Kidney epithelial cell (primary cell): ENCODE data around the gene PTPN14. TPM values are rescaled to one million over a fixed set of nuclear protein-coding genes. Genes with fewer than 3 reads are reported as not detected.

Source experiments
- DNase-seq: peaks from one replicate; pipeline ENCODE4 v3.0.0-alpha.2; 2010; ENCODE audit warnings: low read depth
- H3K27me3 ChIP-seq: 2 replicates; pipeline ENCODE4 v1.6.0; 2011; ENCODE audit warnings: low read length; ENCODE audit not compliant: control insufficient read depth, insufficient read depth
- H3K36me3 ChIP-seq: 2 replicates; pipeline ENCODE4 v1.5.1; 2011; ENCODE audit warnings: low read length; ENCODE audit not compliant: control insufficient read depth, insufficient read depth
- H3K4me3 ChIP-seq: 2 replicates; pipeline ENCODE4 v1.5.1; 2011; ENCODE audit warnings: low read depth, mild to moderate bottlenecking, control low read depth, low read length
- total RNA-seq: library from RNA; depleted of rRNA; stranded (reverse); fragments of >200 nt; gene quantifications from 2 replicates; pipeline ENCODE4 v1.2.3, GENCODE V29; 2015
- TF ChIP-seq, protein P1 (sequence below): IDR thresholded peaks from 2 replicates; pipeline ENCODE4 v1.5.1; 2011; ENCODE audit warnings: mild to moderate bottlenecking, moderate library complexity, low read length, control low read depth, inconsistent platforms; ENCODE audit not compliant: insufficient read depth, poor library complexity, severe bottlenecking

The PTPN14 gene
- total RNA-seq, 1 donor from 2014 or later, result 30.7 TPM

DNA sequence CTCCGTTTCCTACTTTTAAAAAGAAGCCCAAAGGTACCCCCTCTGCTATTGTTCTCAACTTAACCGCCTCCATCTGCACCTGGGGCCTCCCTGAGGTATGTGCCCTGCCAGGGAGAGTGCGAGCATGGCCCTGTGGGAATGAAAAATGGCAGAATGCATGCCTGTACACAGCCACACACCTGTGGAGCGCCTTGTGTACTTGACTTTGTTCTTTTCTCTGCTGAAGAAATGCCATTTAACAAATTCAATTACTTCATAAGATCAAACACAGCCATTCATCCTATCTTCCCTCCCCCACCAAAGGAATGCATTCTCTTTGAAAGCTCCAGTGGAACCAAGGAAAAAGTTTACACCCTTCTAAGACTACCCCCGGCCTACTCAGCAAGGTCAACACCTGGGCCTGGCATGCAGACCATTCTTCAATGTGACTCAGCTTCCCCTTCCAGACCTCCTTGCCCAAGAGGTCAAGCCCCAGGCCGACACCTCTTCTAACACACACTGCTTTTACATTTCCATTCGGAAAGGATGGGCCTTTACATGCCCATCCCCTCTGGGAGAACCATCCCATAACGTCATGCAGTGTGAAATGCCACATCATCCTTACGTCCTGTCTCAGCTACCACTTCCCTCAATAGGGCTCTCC is 146.7 kb downstream of the PTPN14 start:
- DNase-seq, result peak; percentile 77
- H3K4me3 ChIP-seq, result no peak overlapping the region
- H3K27me3 ChIP-seq, result no peaks in the 10 kb centered on the region
- peaks cover 1% of the 10 kb centered on the region for H3K36me3 ChIP-seq
- TF ChIP-seq, protein P1, sequence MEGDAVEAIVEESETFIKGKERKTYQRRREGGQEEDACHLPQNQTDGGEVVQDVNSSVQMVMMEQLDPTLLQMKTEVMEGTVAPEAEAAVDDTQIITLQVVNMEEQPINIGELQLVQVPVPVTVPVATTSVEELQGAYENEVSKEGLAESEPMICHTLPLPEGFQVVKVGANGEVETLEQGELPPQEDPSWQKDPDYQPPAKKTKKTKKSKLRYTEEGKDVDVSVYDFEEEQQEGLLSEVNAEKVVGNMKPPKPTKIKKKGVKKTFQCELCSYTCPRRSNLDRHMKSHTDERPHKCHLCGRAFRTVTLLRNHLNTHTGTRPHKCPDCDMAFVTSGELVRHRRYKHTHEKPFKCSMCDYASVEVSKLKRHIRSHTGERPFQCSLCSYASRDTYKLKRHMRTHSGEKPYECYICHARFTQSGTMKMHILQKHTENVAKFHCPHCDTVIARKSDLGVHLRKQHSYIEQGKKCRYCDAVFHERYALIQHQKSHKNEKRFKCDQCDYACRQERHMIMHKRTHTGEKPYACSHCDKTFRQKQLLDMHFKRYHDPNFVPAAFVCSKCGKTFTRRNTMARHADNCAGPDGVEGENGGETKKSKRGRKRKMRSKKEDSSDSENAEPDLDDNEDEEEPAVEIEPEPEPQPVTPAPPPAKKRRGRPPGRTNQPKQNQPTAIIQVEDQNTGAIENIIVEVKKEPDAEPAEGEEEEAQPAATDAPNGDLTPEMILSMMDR, result no peak

DNA sequence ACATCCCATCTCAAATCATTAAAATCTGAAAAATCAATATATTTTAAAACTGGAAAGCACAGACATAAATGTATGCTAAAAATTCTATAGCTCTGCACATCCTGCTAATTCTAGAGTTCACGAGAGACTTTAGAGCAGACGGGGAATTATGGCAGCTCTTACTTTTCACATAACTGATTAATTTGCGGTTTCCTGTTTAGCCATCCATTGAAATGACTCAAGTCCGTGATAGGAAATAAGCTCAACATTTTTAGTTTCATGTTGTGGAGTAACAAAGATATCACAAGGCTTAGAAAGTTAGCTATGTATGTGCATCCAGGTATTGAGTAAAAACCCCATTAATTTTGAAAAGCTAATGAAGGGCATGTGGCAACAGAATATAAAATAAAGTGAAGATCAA is 147.2 kb downstream of the PTPN14 start:
- H3K27me3 ChIP-seq, result no peaks in the 10 kb centered on the region
- peaks cover 1% of the 10 kb centered on the region for H3K36me3 ChIP-seq
- no peak overlapping the region for H3K4me3 ChIP-seq
- TF ChIP-seq, protein P1, result no peak
- peak; percentile 80 for DNase-seq

DNA sequence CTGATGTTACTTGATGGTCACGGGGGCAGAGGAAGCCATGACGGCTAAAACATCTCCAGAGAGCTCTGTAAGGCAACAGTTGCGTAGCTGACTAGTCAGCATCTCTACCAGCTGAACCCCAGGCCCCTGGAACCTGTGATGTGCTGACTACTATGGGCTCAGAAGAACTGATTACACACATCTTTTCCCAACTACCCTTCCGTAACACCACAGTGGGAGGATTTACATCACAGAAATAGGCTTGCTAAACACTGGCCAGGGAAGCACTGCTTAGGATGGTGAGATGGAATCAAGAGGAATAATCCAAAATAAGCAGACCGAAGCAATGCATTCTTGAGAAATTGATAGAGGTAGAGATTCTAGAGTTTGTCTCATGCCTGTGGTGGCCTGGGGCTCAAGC is 148.0 kb downstream of the PTPN14 start:
- no peaks in the 10 kb centered on the region for H3K27me3 ChIP-seq
- TF ChIP-seq, protein P1, result no peak
- DNase-seq, result no peak
- H3K36me3 ChIP-seq, result peaks cover 1% of the 10 kb centered on the region
- H3K4me3 ChIP-seq, result no peak overlapping the region

- H3K36me3 ChIP-seq, result peaks cover 1% of the 10 kb centered on the region
- H3K4me3 ChIP-seq, result no peak overlapping the region
- TF ChIP-seq, protein P1, result no peak
- H3K27me3 ChIP-seq, result no peaks in the 10 kb centered on the region
- no peak for DNase-seq
These were observed 148.8 kb downstream of the PTPN14 start for GRCh38 chr1:214402613-214403083.

DNA sequence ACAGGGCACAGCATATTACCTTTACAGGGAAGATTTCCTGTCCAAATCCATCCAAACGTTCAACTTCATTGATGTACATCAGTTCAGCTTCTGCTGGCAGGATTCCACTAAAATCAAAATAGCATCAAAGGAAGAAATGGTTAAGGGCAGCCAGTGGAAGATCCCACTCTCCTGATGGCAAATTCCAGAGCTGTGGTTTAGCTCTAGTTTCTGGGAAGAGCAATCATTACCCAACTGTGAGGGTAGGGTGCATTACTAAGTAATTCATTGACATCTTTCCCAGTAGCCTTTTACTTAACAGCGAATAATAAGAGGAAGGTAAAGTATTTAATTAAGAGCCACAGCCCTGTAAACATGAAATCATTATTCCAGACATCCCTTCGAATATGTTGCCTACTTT is 149.7 kb downstream of the PTPN14 start:
- peaks cover 1% of the 10 kb centered on the region for H3K36me3 ChIP-seq
- TF ChIP-seq, protein P1, result no peak
- no peaks in the 10 kb centered on the region for H3K27me3 ChIP-seq
- DNase-seq, result no peak
- no peak overlapping the region for H3K4me3 ChIP-seq

- no peak overlapping the region for H3K4me3 ChIP-seq
- no peak for DNase-seq
- H3K36me3 ChIP-seq, result peaks cover 1% of the 10 kb centered on the region
- no peaks in the 10 kb centered on the region for H3K27me3 ChIP-seq
- TF ChIP-seq, protein P1, result no peak
These were observed 151.3 kb downstream of the PTPN14 start for GRCh38 chr1:214400131-214400530.
